22Rv1 (cell line): Measurements from ENCODE around the gene SLC25A21.

Source experiments
- H3K27ac ChIP-seq: fragments of 450-650 bp; 2 replicates; pipeline ENCODE4 v1.5.1; 2017
- CTCF ChIP-seq: fragments of 450-650 bp; IDR thresholded peaks from 2 replicates; pipeline ENCODE4 v1.5.1; 2017; ENCODE audit warnings: mild to moderate bottlenecking
- ZFX ChIP-seq: fragments of 450-650 bp; IDR thresholded peaks from 2 replicates; pipeline ENCODE4 v1.6.1; 2017; ENCODE audit warnings: antibody characterized with exemption, borderline replicate concordance

SLC25A21 gene

GRCh38 chr14:36857842-36858445 lies 314.5 kb downstream of the SLC25A21 start:
- no peak for TF ChIP-seq ZFX
- no peak for TF ChIP-seq CTCF
- H3K27ac ChIP-seq = no peak overlapping the region

- no peak overlapping the region; the same call in 1 of the 2 replicates for H3K27ac ChIP-seq
- TF ChIP-seq CTCF (no peak), ZFX (no peak)
Measured at GRCh38 chr14:36857136-36857535, 315.3 kb downstream of the SLC25A21 start.

GRCh38 chr14:36856095-36856878 lies 316.1 kb downstream of the SLC25A21 start:
- peak overlapping the region; percentile 50 for H3K27ac ChIP-seq
- TF ChIP-seq CTCF = no peak
- no peak for TF ChIP-seq ZFX

GRCh38 chr14:36855396-36855795 lies 317.0 kb downstream of the SLC25A21 start:
- TF ChIP-seq CTCF = no peak
- no peak for TF ChIP-seq ZFX
- H3K27ac ChIP-seq = peak overlapping the region; percentile 50; the same call in 1 of the 2 replicates

- no peak overlapping the region for H3K27ac ChIP-seq
Measured at GRCh38 chr14:36852981-36853691, 319.3 kb downstream of the SLC25A21 start.

GRCh38 chr14:36848213-36848612 lies 324.2 kb downstream of the SLC25A21 start:
- TF ChIP-seq CTCF (no peak), ZFX (no peak)
- H3K27ac ChIP-seq = no peak overlapping the region

More at GRCh38 chr14:36852981-36853691, 319.3 kb downstream of the SLC25A21 start:
- TF ChIP-seq ZFX = no peak
- no peak for TF ChIP-seq CTCF
